Heart left ventricle (tissue), 16 donors: ENCODE measurements around the gene VRK1. TPM values are rescaled to one million over a fixed set of nuclear protein-coding genes. Genes with fewer than 3 reads are reported as not detected.

ENCODE experiments used
- ATAC-seq, 4 donors: fragments of 200-7000 bp; cut with Tn5 transposase; one replicate each; pipeline ENCODE4 v1.9.1; 2020 to 2022; ENCODE audit warnings: moderate library complexity in 4 of 4, mild to moderate bottlenecking in 3 of 4, moderate number of reproducible peaks in 1 of 4
- DNase-seq, 5 donors: peaks; one replicate each; pipeline ENCODE4 v3.0.0-alpha.2; 2020
- H3K27ac ChIP-seq, 12 donors: fragments of 200-600 bp; sonication (generic) in 4 of 12; one replicate each; pipeline versions ENCODE4 v1.5.0 to v1.8.0; 2016 to 2022; ENCODE audit warnings: mild to moderate bottlenecking in 2 of 12
- H3K27me3 ChIP-seq, 9 donors: fragments of 200-600 bp; sonication (generic) in 2 of 9; one replicate each; pipeline versions ENCODE4 v1.5.1 to v1.8.0; 2016 to 2022; ENCODE audit warnings: mild to moderate bottlenecking in 3 of 9
- H3K36me3 ChIP-seq, 9 donors: fragments of 200-600 bp; sonication (generic) in 2 of 9; one replicate each; pipeline versions ENCODE4 v1.5.0 to v1.8.0; 2018 to 2022; ENCODE audit warnings: mild to moderate bottlenecking in 2 of 9
- H3K4me1 ChIP-seq, 12 donors: fragments of 200-600 bp; sonication (generic) in 4 of 12; one replicate each; pipeline versions ENCODE4 v1.5.0 to v1.8.0; 2016 to 2022; ENCODE audit warnings: mild to moderate bottlenecking in 3 of 12
- H3K4me3 ChIP-seq, 12 donors: fragments of 200-600 bp; sonication (generic) in 4 of 12; one replicate each; pipeline versions ENCODE4 v1.5.0 to v1.8.0; 2017 to 2022; ENCODE audit warnings: mild to moderate bottlenecking in 9 of 12, moderate library complexity in 4 of 12
- H3K9me3 ChIP-seq, 12 donors: fragments of 200-600 bp; sonication (generic) in 4 of 12; one replicate each; pipeline versions ENCODE4 v1.5.0 to v1.8.0; 2016 to 2022; ENCODE audit warnings: mild to moderate bottlenecking in 1 of 12
- CTCF ChIP-seq, 12 donors: fragments of 200-600 bp; sonication (generic) in 4 of 12; IDR thresholded peaks; one replicate each; pipeline versions ENCODE4 v1.5.0 to v1.8.0; 2018 to 2022; ENCODE audit warnings: antibody characterized with exemption in 12 of 12, mild to moderate bottlenecking in 5 of 12
- POLR2A ChIP-seq, 2 donors: fragments of 450-650 bp; IDR thresholded peaks; one replicate each; pipeline ENCODE4 v1.6.1; 2017; ENCODE audit warnings: antibody characterized with exemption in 2 of 2, mild to moderate bottlenecking in 2 of 2, moderate library complexity in 2 of 2
- WGBS, 4 donors: extraction: QIAGEN DNeasy Blood & Tissue Kit in 2 of 4; methylation state at CpG; one replicate each; pipeline versions ENCODE4 v1.1.5 to v1.1.7; 2013 to 2018; 5-methylcytosine and 5-hydroxymethylcytosine counted together
- intact Hi-C, 10 donors: fragments of 100-400 bp; cut with DNase I; formaldehyde crosslinking; loops; one replicate each; pipeline versions ENCODE4 v1.11.1 to v1.14.2; 2022
- polyA plus RNA-seq, 2 donors: library from polyadenylated mRNA; stranded (reverse); fragments of 200-250 nt; gene quantifications; one replicate each; pipeline ENCODE4 v1.2.3, GENCODE V29; 2013
- total RNA-seq, 9 donors: library from RNA; depleted of rRNA in 2 of 9; stranded (reverse); fragments of >200 nt in 2 of 9; fragmentation: NEBNext Ultra II Directional in 3 of 9; extraction: Animal tissue kit (Norgen Biotek cat#: 25700) in 3 of 9; gene quantifications; one replicate each; pipeline versions ENCODE4 v1.1.0 to v1.2.4, GENCODE V29; 2016 to 2023
- donor health status: ischemic (EF 13 %, LVEDD 7.1; RV severe dilation, severe dysfunction).
- donor health status: healthy with polysubstance abuse.
- donor health status: DM: no; HTN: yes; CAD: no.
- donor health status: DM: no; HTN: no; CAD: no.
- donor health status: ischemic (EF 25% LVEDD 6.9; RV normal size, moderate dysfunction).
- donor health status: ischemic (EF 25% LVEDD 5.7; RV mildly dilated, moderate dysfunction).
- donor health status: healthy.
- donor health status: DM: yes; HTN: yes; CAD: no.
- donor health status: ischemic (EF 35%, LVEDD 5.7; RV mildly dilated, moderate dysfunction).
- donor health status: nonischemic (EF 11% LVEDD 7.7; RV severe dilation, severe dysfunction).
- donor health status: DM: yes; HTN: yes; CAD: no.
- donor health status: PGD.
- donor health status: ischemic (EF 29% LVEDD 5.4; RV normal size, mild dysfunction).
- donor health status: nonischemic (EF 23%, LVEDD 6.1; RV moderate dilation, normal function).

The VRK1 gene
- total and polyA plus RNA-seq, 11 donors: 3.6 to 10.4 (median 7.1) TPM

GRCh38 chr14:96803958-96804357, 6.8 kb downstream of the VRK1 start:
- ATAC-seq (no peak), DNase-seq (no peak)
- Histone ChIP-seq H3K4me1 (peaks cover 0 to 30% (median 5%) of the 10 kb centered on the region in 12 donors), H3K9me3 (no peaks in the 10 kb centered on the region), H3K27ac (no peak overlapping the region), H3K27me3 (no peaks in the 10 kb centered on the region), H3K36me3 (no peaks in the 10 kb centered on the region), H3K4me3 (no peak overlapping the region)
- WGBS, 4 donors: 78 to 80% (median 79%) methylated on average over 2 of the region's 2 CpGs
- no peak for TF ChIP-seq POLR2A (IDR thresholded peaks at IDR 0.05)
- no peak for TF ChIP-seq CTCF (IDR thresholded peaks at IDR 0.05)
- intact Hi-C loops: no loop called here

- Histone ChIP-seq H3K27ac (no peak overlapping the region), H3K27me3 (no peaks in the 10 kb centered on the region), H3K4me1 (peaks cover 0 to 30% (median 5%) of the 10 kb centered on the region in 12 donors), H3K9me3 (no peaks in the 10 kb centered on the region), H3K36me3 (no peaks in the 10 kb centered on the region), H3K4me3 (no peak overlapping the region)
- no peak for ATAC-seq
- no peak for DNase-seq
- intact Hi-C loops: no loop called here
- WGBS, 4 donors: 67 to 86% (median 79%) methylated on average over 5 of the region's 5 CpGs
- no peak for TF ChIP-seq POLR2A (IDR thresholded peaks at IDR 0.05)
- TF ChIP-seq CTCF (IDR thresholded peaks at IDR 0.05): no peak
These were observed 7.7 kb downstream of the VRK1 start for GRCh38 chr14:96804895-96805294.

GRCh38 chr14:96805956-96806355, 8.8 kb downstream of the VRK1 start:
- intact Hi-C loops: no loop called here
- WGBS, 4 donors: 48 to 66% (median 58%) methylated on average over 4 of the region's 4 CpGs
- no peaks in the 10 kb centered on the region for H3K9me3 ChIP-seq
- no peaks in the 10 kb centered on the region for H3K36me3 ChIP-seq
- no peak overlapping the region for H3K27ac ChIP-seq
- no peak overlapping the region for H3K4me3 ChIP-seq
- ATAC-seq: peak; percentile 70 to 86 (median 77)
- H3K27me3 ChIP-seq: no peaks in the 10 kb centered on the region
- peak in 1 of 5 donors; percentile 48 for DNase-seq
- H3K4me1 ChIP-seq: peaks cover 0 to 30% (median 5%) of the 10 kb centered on the region in 12 donors
- TF ChIP-seq CTCF (IDR thresholded peaks at IDR 0.05) (no peak), POLR2A (IDR thresholded peaks at IDR 0.05) (no peak)

- Histone ChIP-seq H3K36me3 (no peaks in the 10 kb centered on the region), H3K4me1 (peaks cover 0 to 30% (median 5%) of the 10 kb centered on the region in 12 donors), H3K4me3 (no peak overlapping the region), H3K27ac (no peak overlapping the region), H3K27me3 (no peaks in the 10 kb centered on the region), H3K9me3 (no peaks in the 10 kb centered on the region)
- TF ChIP-seq CTCF (IDR thresholded peaks at IDR 0.05): no peak
- TF ChIP-seq POLR2A (IDR thresholded peaks at IDR 0.05): no peak
- DNase-seq (no peak), ATAC-seq (peak in 2 of 4 donors; percentile 68 to 74)
- intact Hi-C loops: no loop called here
- WGBS, 4 donors: 71 to 81% (median 75%) methylated on average over 3 of the region's 3 CpGs
These were observed 9.7 kb downstream of the VRK1 start for GRCh38 chr14:96806836-96807235.
